Activated CD8-positive, alpha-beta memory T cell treated with anti-CD3 and anti-CD28 coated beads, Interleukin-2, amount 50 U/mL, for 1 hour (primary cell): Measurements from ENCODE around the gene PRMT3.
A peak's percentile ranks its signal among the peaks of the same experiment; 100 is the strongest.
"Not testable (repeated sequence)": the region's sequence is repeated elsewhere in the genome, so short reads cannot be mapped to it uniquely, and the experiment has no call there.

Experiments used
- DNase-seq: peaks from one replicate; pipeline ENCODE4 v3.0.0-alpha.2; 2020; ENCODE audit errors: extremely low read depth

PRMT3 gene

DNA sequence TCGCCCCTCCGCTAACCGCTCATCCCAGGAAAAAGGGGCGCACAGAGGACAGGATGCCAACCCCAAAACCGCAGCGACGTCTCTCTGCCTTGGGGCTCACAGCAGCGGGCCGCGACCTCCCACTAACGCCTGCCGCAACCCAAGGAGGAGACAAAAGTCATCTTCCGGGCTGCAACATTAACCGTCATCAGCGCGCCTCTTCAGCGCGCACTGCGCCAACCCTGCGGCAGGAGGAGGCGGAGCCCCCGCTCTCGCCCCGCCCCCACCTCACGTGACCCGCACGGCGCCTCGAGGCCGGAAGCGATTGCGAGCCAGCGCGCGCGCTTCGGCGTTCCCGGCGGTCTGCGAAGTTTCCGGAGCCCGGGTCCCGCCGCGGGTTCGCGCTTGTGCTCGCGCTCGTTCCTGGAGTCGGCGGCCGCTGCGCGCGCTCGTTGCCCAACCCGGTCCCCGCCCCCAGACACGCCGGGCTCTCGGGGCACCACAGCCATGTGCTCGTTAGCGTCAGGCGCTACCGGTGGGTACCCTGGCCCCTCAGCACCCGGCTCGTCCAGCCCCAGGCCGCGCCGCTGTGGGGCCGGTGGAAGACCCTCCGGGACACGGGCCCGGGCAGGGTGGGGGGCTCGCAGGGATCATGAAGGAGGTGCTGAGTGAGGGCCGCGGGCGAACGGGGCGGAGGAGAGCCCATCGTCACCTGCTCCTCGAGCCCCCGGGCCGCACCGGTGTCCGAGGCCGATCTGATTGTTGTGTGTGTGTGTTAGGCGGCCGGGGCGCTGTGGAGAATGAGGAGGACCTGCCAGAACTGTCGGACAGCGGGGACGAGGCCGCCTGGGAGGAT lies at the start of gene PRMT3:
Gene PRMT3 (plus strand): TSS at position 456 of the 835 bp plus-strand sequence. CDS start 31 bp downstream, at position 487.
- DNase-seq: peak; percentile 82

DNA sequence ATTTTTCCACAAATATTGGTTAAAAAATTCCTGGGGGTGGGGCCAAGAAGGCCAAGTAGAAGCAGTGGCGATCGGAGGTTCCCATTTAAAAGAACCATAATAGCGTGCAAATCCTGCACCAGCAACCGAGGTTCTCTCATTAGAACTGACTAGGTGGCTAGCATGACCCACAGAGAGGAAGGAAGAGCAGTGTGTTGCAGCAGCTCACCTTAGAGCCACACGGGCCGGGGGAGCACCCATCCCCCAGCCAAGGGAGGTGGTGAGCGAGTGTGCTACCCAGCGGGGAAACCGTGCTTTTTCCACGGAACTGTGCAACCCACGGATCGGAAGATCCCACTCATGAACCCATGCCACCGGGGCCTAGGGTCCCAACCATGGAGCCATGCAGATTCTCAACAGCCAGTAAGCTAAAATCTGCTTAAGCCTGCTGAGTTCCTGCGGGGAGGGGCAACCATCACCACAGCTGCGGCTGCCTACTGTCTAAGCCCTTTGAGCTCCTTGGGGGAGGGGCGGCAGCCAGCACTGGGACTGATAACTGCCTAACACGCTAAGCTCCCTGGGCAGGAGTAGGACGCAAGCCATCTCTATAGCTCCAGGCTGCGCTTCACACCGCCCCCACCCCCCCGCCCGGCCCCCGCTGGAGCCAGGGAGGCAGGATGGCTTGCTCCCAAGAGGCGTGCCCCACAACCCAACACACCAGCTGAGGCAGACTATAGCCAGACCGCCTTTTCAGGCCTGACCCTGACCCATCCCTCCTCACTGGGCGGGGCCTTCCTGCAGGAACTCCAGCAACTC lies 45.0 kb upstream of the PRMT3 start:
- DNase-seq: no peak

DNA sequence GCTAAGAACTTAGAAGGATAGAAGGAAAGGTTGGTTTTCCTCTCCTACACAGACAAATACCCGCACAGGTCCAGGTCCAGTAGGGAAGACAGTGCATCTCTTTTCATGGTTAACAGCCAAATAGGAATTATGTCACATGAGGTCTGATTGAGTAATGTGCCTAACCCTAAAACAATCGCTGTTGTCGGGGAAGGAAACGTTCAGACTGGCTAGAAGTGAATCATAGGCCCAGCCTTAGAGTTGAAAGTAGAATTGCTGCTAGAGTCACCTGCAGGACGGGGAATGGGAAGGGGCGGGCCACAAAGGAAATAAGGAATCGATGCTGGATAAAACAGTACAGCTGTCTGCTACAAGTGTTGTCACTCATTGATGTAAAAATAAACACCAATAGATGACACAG lies 36.4 kb upstream of the PRMT3 start:
- no peak for DNase-seq

DNA sequence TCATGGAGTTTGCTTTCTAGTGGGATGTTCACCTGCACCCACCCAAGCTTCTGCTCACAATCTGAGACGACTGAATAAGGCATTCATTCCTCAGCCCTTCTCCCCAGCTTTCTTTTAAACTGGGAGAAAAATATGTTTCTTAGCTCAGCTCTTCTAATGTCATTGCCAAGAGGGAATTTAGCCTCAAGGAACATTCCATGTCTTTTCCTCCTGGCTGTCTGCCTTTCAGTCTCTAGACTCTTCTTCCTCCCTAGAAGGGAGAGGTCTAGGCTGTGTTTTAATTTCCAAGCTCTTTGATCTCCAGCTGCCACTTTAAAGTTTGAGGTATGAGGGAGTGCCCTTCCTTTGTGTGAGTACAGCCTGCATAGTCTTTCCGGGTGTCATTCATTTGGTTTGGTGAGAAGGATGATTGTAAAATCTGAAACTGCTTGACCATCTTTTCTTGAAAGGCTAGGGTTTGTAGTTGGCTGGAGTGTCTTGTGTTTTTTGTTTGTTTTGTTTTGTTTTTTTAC lies 35.7 kb upstream of the PRMT3 start:
- DNase-seq: no peak

DNA sequence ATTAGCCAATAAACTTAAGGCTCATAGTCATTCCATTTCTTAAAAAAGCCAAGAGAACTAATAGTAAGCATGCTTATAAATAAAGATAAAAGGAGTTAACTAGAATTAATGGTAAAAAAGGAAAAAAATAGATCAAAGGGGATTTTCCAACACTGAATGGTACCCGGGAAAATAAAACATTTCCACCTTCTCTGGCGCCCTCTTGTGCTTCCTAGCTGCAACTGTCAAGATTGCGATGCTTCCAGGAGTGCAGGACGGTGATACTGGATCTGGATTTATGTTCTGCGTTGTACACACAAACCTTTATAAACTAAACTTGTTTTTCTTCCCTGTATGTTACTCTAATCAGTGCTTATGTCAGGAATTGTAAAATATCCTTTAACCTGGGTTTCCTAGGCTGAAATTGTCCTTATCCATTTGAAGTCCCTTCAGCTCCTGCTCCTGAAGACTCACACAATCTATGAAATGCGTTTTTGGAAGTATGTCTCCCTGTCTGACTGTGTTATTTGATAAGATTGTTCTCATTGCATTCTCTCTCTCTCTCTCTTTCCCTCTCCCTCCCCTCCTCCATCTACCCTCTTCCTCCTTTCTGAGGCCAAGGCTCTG lies 33.6 kb upstream of the PRMT3 start:
- no peak for DNase-seq

DNA sequence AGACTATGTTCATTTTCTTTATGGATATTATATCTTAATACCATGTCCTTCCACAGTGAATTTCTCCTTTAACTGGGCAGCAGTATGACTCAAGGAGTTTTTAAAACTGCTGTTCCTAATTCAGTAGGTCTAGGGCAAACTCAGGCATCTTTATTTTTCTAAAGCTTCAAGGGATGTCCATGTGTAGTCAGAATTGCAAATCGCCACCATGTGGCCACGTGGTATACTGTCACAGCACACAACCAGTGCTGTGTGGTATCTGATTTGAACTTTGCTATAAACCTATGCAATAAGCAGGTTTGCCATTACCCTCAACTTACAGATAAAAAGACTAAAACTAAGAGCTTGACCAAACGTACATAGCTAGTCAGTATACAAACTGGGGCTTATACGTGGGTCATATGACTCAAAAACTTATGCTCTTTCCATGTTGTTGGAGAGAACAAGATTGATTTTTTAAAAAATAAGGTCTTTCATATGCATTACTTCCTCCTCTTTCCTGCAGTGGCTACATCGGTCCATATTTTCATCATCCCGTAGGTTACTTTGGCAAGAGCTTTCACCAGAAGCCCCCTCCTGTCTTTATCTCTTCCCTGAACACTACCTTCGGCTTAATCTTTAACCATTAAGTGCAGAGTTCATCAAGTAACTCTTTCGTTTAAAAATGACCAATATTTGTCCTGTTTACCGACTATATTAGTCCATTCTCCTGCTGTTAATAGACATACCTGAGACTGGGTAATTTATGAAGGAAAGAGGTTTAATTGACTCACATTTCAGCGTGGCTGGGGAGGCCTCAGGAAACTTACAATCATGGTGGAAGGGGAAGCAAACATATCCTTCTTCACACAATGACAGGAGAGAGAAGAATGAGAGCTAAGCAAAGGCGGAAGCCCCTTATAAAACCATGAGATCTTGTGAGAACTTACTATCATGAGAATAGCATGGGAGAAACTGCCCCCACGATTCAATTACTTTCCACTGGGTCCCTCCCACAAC lies 32.0 kb upstream of the PRMT3 start:
- no peak for DNase-seq

DNA sequence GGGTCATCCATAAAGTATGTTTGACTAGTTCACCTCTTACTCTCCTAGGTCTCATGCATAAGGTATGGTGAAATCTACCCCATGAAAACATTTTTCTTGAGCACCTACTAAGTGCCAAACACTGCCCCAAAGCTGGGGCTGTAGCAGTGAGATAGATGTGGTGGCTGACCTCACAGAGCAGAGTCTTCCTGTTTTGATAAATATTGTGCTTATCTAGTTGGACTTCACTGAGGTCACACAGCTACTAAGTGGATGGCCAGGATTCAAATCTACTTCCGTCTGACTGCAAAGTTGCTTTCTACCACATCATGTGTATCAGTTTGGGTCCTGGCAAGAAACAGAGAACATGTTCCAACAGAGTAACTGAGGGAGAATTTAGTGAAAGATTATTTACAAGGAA lies 30.4 kb upstream of the PRMT3 start:
- no peak for DNase-seq

DNA sequence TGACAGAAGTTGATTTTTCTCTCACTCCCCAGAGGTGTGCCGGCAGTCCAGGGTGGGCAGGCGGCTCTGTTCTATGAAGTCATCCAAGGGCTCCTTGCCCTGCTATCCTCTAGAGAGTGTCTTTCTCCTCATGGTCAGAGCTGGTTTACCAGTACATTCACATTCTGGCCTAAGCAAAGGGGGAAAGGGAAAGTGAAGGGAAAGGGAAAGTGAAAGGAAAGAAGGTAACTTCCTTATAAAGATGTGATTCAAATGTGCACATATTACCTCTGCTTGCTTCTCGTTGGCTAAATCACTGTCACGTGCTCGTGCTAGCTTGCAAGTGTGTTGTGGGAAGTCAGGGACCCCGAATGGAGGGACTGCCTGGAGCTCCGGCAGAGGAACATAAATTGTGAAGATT lies 26.9 kb upstream of the PRMT3 start:
- no peak for DNase-seq

DNA sequence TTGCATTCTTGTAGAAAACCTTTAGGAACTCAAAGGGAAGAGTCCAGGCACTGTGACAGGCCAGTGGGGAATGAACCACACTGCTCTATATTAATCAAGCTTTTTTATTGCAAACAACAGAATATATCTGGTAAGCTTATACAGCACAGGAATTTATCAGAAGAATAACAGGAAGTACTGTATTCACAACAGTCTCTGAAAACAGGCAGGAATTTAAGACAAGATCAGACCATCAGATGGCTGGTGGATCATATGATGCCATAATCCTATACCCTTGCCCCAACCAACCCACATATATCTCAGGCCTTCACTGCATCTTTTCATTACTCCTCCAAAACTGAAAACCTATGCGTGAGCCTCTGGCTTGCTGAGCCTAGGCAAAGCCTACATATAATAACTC lies 25.0 kb upstream of the PRMT3 start:
- no peak for DNase-seq

DNA sequence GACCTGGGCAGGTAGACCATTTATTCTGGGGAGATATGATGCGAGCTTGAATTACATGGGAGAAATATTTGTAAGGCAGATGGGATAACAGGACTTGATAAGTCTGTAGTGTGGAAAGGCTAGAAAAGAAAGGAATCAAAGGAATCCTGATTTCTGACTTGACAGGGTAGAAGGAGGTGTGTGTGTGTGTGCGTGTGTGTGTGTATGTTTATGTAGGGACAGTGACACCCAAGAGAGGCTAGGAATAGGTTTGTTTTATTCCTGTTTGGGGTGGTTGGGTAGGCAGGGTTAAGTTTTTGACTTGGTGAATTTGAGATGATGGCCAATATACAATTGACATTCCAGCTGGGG lies 24.4 kb upstream of the PRMT3 start:
- DNase-seq: no peak

DNA sequence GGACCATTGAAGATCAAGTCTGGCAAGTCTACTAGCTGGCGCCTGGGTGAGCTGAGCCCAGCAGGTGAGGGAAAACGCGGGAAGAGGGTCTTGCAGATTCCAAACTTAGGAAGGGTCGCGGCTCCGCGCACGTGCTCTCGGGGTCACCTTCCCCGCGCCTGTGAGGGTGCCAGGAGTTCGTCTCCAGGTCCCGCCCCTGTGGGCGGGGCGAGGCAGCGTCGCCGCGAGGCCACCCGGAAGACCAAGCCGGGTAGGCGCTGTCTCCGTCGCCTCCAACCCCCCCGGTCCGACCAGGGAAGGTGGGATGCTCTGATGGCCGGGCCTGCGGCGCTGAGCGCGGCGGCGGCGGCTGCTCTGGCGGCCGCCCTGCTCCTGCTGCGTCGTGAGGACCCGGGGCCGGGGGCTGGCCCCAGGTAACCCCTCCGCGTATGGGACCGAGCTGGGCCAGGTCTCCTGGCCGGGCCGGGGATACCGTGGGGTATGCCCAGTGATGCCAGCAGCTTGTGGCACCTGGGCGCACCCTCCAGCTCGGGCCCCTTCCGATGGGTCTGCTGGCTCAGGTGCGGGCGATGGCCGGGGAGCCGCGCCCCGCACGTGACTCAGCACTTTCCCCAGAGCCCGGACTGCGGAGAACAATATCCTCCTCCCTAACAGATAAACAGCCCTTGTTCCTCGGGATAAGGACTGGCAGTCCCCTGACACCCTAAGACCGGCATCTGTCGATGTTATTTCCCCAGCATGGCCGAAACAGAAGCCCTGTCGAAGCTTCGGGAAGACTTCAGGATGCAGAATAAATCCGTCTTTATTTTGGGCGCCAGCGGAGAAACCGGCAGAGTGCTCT lies 23.8 kb upstream of the PRMT3 start, which contains the start of gene HTATIP2:
Gene HTATIP2 (plus strand): TSS at position 215 of the 841 bp plus-strand sequence. CDS start 524 bp downstream, at position 739.
- DNase-seq: no peak

DNA sequence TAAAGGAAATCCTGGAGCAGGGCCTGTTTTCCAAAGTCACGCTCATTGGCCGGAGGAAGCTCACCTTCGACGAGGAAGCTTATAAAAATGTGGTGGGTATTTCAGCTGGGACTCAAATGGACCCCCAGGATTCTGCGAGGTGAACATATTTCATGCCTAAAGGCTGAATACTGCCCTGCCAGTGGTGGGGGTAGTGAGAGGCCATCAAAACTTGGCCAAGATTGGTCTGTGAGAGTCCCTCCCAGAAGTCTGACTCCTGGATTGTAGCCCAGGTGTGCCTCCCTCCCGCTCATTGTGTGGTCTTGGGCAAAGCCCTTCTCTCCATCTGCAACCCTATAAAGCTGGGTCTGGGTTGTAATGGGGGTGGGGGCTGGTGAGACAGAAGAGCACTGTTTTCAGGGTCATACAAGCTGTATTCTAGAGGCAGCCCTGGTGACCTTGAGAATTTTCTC lies 23.1 kb upstream of the PRMT3 start:
- no peak for DNase-seq

DNA sequence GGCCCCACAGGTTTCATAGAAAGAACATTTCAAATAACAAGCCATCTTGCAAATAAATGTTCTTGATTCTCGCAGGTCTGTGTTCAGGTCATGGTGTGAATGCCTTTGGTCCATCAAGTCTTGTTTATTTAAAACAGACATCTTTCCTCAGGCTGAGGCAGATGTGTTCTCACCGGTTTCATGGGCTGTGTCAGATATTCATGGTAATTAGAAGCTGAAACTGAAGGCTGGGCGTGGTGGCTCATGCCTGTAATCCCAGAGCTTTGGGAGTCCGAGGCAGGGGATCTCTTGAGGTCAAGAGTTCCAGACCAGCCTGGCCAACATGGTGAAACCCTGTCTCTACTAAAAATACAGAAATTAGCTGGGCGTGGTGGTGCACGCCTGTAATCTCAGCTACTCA lies 22.1 kb upstream of the PRMT3 start:
- DNase-seq: not testable (repeated sequence)

DNA sequence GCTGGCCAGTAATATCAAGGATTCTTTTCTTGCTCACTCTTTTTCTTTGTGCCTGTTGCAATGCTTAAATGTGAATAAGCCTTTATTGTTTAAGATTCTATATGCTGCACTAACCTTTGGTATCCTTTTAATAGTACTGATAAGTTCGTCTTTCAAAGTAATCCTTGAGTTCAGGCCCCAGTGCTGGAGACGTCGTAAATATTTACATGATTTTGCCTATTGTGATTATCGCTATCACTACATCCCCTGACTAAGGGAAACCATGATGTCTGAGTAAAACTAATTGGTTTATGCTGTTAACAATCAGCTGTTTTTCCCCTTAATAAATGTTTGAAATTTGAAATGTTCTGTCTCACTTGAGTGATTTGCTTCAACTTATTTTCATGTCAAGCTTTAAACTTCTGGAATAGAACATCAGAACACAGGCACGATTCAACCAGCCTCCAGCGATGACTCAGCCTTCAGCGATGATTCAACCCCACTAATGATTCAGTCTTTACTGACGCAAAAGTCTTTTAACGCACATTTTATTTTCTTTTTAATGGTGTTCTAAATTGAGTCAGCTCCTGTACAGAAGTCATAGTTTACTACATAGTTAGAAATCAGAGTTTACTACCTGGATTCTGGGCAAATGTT lies 20.1 kb upstream of the PRMT3 start:
- no peak for DNase-seq

DNA sequence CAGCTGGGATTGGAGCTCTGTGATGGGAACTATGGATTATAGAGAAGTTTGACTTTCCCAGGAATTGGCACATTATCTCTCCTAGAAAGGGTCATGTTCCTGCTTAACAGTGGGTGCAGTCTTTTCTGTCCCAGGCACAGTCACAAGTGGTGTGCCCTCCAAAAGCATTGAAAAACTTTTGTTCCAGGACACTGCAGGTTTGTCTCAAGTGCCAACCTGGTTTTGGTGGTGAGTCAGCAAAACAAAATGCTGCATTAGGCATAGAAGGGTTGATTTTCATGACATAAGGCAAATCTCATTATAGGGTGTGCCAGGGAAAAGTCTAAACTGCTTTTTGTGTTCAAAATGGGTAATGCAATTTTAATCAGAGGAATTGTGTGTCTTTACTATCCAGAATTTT lies 19.1 kb upstream of the PRMT3 start:
- no peak for DNase-seq

DNA sequence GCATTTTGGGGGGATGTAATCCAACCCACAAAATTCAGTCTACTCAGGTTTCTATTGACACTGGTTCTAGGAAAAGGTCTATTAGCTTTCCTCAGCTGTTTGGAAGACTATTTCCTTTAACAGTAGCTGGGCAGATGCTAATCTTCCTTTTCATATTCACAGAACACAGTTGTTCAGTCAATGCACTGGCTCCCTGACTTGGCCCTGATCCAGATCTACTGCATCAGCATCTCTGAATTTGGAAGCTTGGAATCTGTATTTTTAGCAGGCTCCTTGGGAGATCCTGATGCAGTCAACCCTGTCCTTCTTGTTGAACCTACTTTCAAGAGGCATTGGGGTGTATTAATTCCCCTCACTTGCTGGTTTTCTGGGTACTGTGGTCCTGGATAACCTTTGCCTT lies 17.7 kb upstream of the PRMT3 start:
- DNase-seq: no peak

DNA sequence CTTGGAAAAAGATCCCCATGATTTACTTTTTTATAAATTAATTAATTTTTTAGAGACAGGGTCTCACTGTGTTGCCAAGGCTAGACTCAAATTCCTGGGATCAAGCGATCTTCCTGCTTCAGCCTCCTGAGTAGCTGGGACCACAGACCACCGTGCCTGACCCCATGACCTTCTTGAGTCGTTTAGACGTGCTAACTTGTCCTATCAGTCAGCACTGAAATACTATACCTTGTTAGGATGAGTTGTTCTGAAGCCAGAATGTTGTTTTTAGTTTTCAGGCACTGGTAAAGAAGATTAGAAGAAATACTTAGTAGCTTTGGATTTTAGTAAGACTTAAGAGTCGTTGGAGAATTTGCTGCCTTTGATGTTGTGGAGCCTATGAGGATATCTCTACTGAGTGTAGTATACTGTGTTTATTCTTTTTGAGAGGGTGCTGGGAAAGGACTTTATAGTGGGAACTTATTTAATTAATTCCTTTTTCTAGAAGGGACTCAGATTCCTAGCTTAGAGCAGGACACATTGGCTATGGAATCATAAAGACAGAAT lies 15.4 kb upstream of the PRMT3 start:
- no peak for DNase-seq

DNA sequence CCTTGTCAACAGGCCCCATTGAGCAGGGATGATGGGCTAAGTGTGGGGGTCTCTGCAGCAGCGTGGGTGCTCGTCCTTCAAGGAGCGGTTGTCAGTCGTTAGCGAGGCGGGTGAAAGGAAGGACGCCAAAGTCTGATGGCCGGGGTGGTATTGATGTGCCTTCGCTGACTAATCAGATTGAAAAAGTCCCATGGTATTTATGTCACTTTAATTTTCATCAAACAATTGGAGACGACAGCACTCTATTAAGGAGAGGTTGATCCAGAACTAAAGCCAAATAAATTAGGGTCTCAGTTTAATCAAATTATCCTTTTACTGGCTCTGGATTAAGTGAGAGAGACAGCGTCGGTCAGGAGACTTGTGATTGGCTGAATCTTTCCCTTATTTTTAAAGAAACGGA lies 14.4 kb upstream of the PRMT3 start:
- no peak for DNase-seq

DNA sequence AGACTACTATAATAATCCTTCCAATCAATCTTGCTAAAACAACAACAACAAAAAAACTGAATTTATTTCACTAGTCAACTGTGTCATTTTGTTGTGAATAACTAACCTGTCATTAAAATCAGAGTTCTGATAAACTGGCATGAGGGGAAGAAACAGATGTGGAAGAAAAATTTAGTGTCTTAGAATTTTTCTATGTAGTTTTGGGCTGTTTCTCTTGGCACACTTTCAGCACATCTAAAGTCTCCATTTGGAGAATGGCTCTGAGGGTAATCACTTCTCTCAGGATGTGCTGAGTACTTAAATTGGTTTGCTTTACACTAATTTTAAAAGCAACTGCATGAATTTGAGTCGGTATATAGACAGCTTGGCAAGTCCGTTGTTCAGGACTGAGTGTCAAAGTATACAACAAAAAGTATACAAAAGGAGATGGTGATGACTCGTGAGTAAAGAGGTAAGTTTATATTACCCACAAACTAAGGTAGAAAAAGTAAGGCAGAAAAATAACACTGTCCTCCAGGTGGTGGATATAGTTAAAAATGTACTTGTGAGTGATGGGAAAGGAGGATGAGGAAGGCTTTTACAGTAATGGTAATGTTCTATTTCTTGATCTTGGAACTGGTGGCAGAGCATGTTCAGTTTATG lies 13.8 kb upstream of the PRMT3 start:
- no peak for DNase-seq
